Stimulated activated CD4-positive, alpha-beta T cell treated with anti-CD3 and anti-CD28 coated beads, Interleukin-12 subunit alpha, Interleukin-12 subunit beta, amount 100 ng/mL, for 4 hours (primary cell): ENCODE results near the gene SNTG2.
"Not testable (repeated sequence)": the region's sequence is repeated elsewhere in the genome, so short reads cannot be mapped to it uniquely, and the experiment has no call there.

Experiments used
- DNase-seq: peaks from one replicate; pipeline ENCODE4 v3.0.0-alpha.2; 2020

Gene SNTG2

DNA sequence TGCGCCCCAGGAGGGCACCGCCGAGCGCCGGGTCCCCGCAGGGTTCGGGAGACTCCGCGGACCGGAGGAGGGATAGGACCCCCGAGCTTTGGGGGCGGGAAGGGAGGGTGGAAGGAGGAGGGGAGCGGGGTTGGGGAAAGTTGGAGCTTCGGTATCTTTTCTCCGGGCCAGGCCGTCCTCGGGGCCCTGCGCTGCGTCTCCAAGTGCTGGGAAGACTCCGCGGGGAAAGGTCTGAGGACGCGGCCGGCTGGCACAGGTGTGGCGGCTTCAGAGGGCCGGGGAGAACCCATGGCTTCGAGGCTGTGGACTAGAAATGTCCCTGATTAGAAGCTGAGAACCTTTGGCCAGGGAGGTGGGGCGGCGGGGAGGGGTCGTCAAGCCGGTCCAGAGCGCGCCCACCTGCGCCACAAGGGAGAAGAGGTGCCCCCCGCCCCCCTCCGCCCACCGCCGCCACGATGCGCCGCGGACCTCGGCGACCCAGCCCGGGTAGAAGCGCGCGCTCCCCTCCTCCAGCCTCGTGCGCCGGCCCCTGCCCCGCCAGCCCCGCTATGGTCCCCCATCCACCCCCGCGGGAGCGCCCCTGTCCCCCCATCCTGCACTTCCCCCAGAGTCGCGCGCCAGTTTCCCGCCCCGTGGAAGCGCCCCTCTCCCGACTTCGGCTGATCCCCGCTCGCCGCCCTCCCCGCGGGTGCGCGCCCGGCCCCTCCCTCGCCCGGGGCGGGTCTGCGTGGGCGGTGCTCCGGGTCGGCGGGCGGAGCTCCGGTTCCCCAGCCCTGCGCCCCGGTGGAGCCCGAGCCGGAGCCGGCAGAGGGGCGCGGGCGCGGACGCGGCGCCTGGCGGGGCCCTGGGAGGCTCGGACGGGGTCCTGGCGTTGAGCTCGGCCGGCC lies at the start of gene SNTG2:
SNTG2 (plus strand) TSS at position 770 of the 887 bp plus-strand sequence. CDS start 148 bp downstream, outside the sequence.
- DNase-seq, result peak; percentile 57

DNA sequence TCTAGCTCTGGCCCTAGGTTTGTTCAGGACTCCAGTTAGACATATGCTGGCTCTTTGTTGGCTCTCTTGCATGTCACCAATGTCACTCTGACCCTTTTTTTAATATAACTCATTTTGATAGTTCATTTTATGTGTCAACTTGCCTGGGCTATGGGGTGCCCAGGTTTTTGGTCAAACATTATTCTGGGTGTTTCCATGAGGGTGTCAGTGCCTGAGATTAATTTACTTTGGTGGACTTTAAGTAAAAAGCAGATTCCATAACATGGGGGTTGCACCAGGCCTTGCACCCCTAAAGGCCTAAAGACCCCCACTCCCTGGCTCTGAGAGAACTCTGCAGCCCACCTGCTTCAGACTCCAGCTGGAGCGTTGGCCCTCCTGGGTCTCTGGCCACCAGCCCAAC lies 48.1 kb upstream of the SNTG2 start:
- DNase-seq, result no peak

DNA sequence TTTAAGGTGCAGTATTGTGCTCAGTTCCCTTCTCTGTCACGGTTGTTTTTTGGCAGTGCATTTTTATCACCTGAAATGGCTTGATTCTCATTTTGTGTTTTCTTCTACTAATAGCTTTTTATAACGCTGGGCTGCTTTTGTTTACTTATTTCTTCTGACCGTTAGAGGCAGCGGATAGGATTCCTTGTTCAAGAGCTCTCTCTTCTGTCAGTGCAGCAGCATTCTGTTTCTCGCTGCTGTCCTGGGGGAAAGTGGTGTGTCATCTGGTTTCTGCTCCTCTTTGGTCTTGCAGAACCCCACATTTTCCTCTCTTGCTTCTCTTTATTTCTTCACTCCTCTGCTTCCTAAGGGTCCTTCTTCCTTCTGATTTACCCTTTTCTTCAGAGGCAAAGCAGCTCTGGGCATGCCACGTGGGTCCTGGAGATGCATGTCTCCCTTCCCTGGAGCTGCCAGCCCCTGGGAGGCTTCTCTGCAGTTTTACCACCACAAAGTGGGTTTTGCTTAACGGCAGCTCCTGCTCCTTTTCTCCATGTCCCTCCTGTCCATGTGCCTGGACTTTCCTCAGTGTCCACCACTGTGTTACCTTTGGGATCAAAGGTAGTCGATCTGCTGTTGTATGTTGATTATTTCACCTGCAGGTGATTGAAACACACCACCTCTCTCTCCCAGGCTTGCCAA lies 47.3 kb upstream of the SNTG2 start:
- no peak for DNase-seq

DNA sequence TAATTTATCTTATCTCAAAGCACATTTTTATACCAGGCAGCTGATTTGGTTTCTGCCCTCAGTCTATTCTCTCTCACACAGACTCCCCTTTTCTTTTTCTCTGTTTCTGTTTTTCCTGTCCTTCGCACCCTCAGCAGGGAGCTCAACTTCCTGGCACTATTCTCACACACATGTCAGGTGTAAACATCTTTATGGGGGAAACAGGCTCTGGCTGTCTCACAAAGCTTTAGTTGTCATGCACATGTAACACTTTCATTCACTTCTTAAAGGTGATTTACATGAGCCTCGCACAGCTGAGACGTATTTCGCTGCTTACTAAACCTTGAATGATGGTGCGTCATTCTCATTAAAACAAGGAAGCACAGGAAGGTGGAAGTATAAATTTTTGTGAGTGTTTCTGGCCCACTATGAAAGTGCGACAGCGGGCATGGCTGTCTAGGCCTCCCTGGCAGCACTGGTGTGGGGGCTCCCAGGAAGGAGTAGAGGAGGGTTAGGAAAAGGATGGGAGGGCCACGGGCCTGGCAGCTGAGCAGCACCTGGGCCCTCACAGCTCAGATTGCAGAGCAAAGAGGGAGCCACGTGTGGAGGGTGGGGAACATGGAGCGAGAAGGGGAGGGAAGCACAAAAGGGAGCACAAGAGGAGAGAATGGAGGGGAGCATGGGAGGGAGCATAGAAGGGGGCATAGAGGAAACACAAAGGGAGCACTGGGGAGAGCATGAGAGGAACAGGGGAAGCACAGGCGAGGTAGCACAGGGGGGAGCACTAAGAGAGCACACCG lies 46.2 kb upstream of the SNTG2 start:
- DNase-seq, result no peak

DNA sequence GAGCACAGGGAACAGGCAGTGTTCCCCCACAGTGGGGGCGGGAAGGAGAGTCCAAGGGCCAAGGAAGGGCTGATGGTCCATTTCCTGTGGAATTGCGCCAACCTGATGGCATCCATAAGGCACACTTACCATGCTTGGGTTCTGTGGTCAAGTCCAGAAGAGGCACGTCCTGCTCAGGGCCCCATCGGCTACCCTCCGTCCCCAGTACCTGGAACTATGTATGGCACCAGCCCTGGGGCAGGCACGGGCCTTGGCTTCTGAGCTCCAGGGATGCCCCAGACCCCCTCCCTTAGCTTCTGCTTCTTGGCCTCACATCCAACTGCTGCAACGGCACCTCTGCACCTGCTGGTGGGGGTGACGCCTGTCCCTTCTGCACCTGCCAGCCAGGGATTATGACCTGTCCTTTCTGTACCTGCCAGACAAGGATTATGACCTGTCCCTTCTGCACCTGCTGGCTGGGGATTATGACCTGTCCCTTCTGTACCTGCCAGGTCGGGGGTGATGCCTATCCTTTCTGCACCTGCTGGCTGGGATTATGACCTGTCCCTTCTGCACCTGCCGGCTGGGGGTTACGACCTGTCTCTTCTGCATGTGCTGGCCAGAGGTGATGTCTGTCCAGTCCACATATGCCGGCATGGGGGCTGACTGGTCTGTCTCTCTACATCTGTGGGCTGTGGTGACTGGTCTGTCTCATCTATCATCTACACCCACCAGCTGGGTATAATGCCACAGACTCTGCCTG lies 45.4 kb upstream of the SNTG2 start:
- DNase-seq, result no peak

DNA sequence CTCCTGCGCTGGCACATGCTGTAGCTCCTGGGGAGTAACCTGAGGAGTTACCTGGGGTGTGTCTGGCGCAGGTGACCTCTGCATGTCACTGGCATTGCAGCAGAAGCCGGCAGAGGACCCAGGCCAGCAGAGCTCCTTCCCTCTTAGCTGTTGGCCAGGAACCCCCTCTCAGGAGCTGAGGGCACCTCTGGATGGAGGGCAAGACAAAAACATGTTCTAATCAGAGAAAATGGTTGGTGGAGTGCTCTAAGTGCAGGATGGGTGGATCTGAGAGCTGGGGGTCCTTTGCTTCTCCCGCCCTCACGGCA lies 44.9 kb upstream of the SNTG2 start:
- no peak for DNase-seq

DNA sequence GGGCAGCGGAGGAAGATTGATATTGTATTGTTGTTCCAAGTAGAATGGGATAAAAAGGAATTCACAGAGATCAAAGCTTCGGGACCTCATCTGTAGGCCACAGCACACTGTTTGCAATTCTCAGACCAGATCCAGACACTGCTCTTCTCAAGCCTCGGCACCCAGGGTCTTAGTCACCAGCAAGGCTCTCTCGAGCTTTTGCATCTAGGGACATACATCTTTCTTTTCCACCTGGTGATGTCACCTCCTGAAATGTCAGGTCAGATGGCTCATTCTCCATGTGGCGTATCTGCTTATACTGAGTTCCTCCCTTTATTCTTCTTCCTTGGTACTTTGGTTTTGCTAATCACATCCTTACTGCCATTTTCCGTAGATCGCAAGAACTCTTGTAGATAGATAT lies 42.9 kb upstream of the SNTG2 start:
- DNase-seq, result no peak

DNA sequence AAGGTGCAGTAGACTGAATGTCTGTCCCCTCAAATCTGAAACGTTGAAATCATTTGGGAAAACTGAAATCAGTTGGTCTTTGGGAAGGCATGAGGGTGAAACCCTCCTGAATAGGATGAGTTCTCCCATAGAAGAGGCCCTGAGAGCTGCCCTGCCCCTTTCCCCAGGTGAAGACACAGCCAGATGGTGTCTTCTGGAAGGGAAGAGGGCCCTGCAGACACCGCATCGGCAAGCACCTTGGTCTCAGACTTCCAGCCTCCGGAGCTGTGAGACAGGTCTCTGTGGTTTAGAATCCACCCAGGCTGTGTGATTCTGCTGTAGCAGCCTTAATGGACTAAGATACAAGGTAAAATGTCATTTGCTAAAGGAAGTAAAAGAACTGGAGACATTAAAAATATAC lies 42.1 kb upstream of the SNTG2 start:
- no peak for DNase-seq

DNA sequence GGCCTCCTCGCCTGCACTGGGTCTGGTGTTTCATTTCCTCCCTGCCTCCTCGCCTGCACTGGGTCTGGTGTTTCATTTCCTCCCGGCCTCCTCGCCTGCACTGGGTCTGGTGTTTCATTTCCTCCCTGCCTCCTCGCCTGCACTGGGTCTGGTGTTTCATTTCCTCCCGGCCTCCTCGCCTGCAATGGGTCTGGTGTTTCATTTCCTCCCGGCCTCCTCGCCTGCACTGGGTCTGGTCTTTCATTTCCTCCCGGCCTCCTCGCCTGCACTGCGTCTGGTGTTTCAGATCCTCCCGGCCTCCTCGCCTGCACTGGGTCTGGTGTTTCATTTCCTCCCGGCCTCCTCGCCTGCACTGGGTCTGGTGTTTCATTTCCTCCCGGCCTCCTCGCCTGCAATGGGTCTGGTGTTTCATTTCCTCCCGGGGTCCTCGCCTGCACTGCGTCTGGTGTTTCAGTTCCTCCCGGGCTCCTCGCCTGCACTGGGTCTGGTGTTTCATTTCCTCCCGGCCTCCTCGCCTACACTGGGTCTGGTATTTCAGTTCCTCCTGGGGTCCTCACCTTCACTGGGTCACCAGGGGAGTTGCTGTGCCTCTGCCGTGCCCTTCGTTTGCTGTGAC lies 40.8 kb upstream of the SNTG2 start:
- not testable (repeated sequence) for DNase-seq

DNA sequence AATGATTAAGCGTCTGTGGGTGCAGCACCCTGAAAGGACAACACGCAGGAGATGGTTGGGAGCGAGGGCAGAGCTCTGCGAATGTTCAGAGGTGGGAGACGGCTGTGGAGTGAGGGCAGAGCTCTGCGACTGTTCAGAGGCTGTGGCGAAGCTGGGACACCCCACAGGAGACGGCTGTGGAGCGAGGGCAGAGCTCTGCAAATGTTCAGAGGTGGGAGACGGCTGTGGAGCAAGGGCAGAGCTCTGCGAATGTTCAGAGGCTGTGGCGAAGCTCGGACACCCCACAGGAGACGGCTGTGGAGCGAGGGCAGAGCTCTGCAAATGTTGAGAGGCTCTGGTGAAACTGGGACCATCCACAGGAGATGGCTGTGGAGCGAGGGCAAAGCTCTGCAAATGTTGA lies 40.0 kb upstream of the SNTG2 start:
- no peak for DNase-seq

DNA sequence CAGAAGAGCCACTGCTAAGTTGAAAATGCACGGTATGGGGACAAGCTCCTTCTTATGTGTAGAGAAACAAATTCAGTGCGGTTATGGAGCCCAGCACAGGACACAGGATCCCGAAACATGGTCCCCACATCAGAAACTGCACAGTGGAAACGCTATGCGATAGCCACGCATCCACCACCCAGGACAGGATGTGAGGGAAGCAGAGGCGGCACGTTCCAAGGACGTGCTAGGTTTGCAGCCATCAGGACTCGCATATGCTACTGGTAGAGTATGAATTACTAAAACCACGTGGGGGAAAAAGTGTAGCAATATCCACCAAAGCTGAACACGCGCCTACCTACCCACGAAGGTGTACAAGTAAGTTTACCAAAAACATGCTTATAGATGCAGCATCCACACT lies 34.7 kb upstream of the SNTG2 start:
- no peak for DNase-seq

DNA sequence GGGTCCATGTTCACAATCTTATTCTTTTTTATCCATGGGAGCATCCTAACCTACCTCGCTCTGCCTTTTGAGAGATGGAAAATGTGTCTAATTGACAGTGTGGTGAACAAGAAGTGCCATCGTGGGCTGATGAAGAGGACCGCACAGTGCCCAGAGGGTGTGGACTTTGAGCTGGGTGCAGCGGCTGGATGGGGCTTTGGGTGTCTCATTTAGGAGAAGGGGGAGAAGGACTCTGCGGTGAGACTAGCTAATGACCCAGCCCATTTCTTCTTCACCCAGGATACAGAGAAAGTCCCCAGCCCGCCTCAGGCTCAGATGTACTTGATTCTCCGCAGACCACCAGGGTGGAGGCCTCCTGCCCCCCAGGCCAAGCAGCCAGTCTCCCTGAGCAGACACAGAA lies 33.7 kb upstream of the SNTG2 start:
- DNase-seq, result no peak

DNA sequence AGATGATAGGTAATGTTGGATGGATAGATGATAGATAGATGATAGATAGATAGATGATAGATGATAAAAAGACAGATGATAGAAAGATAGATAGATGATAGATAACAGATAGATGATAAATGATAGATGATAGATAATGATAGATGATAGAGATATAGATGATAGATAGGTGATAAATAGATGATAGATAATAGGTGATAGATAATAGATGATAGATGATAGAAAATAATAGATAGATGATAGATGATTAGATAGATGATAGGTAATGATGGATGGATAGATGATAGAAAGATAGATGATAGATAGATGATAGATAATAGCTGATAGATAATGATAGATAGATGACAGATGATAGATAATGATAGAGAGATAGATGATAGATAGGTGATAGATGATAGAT lies 31.0 kb upstream of the SNTG2 start:
- DNase-seq, result no peak

DNA sequence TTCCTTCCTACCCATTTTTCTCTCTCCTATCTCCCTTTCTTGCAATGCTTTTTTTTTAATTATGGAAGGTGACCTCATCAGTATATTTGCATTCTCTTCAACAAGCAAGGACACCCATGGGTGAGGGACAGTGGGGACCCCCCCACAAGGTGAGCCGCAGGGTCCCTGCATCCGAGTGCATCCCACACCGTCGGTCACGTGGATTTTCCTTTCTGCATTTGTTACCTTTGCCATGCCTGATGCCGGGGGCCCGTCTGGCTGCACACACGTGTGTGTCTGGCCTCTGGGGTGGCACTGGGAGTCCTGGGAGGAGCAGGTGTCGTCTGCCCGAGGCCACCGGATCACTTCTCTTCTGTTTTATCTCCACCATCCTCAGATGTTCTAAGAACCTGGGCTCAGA lies 30.1 kb upstream of the SNTG2 start:
- DNase-seq, result no peak

DNA sequence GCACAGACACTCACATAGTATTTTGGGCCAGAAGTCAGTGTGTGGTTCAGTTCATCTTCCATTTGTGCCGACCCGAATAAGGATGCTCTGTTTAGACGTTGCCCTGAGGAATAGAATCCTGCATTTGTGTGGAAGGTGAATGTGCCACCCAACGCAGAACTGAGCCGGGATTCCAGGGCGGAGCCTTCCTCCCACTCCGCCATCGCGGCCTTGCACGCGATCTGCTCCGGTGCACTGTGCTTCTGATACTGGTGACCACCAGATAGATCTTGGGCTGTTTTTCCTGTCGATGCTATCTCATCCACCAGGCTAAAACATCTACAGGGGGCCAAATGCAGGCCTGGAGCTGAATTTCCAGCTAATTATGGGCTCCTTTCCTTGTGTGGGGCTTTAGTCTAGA lies 29.6 kb upstream of the SNTG2 start:
- no peak for DNase-seq

DNA sequence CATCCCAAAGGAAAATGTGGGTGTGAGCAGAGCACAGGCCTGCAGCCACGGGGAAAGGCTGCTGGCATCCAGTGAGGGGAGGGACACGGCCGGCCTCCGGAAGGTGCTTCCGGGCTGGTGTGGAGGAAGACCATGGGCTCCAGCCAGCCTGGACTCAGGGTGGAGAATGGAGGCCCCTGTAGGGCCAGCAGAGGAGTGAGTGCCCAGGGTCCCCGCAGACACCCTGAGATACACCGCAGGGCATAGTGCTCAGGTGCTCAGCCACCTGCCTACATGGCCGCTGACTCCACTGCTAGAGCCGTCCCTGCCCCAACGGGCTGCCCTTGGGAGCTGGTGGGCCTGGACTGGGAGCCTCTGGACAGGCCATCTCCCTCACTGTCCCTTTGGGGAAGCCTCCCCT lies 28.5 kb upstream of the SNTG2 start:
- DNase-seq, result no peak

DNA sequence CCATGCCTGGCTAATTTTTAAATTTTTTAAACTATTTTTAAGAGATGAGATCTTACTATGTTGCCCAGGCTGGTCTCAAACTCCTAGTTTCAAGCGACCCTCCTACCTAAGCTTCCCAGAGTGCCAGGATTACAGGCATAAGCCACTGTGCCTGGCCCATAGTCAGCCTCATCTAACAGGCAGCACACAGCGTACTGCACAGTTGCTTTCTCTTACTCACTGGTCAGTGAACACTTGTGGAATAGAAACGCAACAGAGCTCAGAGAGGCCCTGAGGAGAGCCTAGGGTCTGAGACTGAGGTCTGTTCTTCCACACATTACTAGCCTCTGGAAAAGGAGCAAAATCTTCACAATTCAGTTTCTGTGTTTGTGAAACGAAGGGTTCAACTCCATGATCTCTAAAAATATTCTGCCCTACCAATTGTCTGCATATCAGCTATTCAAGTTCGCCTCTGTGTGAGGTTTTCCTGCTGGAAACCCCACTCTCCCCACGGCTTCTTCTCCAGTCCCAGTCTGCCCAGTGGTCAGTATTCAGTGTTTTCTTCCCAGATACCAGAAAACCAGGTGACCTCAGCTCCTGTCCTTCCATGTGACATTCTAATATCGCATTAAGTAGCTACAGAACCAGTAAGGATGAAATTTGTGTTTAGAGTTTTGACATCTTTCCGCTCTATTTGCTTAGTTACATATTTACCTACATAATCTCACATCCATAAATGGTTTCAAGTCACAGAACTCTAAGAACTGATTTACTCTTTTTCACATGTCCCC lies 26.6 kb upstream of the SNTG2 start:
- no peak for DNase-seq

DNA sequence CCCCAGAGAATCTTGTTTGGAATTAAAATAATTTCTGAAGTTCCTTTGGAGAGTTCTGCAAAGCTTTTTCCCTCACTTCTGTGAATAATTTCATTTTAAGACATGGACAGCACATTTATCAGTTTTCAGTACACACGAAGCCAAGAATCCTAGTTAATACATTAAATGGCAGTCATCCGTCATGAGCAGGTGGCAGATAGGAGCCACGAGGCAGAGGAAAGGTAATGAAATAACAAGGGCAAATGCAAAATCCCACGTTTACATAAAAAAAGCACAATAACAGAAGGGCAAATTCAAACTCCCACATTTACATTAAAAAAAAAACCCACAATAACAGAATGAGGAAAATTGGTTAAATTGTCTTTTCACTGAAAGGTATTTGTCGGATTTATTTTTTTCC lies 25.9 kb upstream of the SNTG2 start:
- no peak for DNase-seq

DNA sequence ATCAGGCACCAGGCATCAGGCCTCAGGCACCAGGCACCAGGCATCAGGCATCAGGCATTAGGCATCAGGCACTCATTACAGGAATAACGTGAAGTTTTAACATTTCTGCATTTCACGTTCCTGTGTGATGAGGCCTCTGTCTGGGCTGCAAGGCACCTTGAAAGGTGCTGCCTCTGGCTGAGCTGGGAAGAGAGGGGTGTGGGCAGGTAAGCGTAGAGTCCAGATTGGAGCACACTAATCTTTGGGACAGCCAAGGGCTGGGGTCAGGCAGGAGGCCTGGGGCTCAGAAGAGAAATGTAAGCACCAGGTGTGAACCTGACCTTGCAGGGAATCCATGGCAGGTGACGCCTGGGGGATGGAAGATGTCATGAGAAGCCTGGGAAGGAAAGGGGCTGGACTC lies 25.3 kb upstream of the SNTG2 start:
- DNase-seq, result no peak

DNA sequence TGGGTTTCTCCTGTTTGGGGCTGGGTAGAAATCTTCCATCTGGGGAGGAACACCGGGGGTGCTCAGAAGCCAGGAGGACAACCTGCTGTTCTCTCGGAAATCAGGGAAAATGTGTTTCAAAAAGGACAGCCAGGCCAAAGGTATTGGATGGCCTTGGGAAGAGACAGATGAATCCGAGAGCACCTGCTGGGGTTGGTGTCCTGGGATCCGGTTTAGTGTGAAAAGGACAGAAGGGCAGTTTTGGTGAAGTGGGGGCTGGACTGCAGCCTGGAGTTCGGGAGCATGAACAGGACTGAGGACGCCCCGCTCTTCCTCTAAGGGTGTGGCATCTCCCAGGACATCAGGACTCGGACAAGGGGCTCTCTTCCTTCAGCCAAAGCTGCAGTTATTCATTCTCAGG lies 24.9 kb upstream of the SNTG2 start:
- no peak for DNase-seq

DNA sequence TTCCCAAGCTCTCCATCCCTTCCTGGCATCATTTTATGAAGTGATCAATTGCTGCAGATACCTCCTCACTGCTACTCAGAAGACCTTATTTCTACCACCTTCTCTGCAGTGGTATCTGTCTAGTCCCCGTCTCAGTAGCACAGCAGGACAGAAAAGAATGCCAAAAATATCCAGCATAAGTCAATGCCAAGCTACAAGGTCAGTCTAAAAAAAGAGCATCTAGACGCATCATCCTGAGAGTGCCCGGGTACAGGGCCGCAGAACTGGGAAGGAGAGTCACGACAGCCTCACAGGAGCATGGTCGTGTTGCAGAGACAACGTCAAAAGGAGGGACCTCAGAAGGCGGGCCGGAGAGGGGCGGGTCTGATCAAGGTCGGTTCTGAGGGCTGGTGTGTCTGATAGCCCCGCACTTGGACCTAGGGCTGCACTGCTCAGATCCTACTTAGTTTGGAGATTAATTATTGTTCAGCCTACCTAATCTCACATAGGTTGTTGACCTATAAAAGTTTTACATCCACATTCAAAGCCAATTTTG lies 24.3 kb upstream of the SNTG2 start:
- no peak for DNase-seq

DNA sequence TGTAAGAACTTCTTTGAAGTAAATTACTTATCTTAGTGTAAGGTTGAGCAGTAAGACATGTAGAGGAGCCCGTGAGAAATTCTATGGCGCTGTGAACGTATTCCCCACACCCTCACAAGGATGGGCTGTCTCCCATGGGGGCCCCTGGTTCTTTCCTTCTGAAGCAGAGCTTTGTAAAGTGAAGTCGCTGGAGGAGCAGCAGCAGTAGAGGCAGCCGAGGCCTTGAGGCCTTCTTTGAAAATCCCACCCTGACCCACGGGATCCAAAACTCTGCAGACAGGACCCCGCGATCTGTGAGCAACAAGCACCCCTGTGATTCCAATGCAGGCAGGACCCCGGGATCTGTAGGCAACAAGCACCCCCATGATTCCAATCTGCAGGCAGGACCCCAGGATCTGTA lies 23.8 kb upstream of the SNTG2 start:
- DNase-seq, result no peak
